NCI-H345 treated with DMSO at 0.1 percent for 48 hours (cell line): ENCODE results near the gene OR51A4.
"Not testable (repeated sequence)": the region's sequence is repeated elsewhere in the genome, so short reads cannot be mapped to it uniquely, and the experiment has no call there.

Source experiments
- DNase-seq: peaks from one replicate; lab custom pipeline; 2025; ENCODE audit not compliant: unreplicated experiment; lab: John Stamatoyannopoulos, UW

The OR51A4 gene

DNA sequence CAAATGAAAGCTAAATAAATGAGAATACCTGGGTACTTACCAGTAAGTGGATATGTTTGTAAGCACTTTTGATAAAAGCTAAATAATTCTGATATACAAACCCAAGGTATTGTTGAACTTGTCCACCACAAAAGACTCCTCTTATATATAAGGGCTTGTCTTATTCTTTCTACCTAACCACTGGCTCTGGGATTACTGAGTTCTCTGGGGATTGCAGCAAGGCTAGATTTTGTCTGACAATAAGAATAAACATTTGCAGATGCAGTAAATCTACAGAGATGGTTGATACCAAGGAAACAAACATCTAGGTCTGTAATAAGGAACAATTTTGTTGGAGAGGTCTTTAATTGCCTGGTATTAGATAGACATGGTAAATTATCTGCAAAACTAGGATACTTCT is at the start of gene OR51A4:
OR51A4 (minus strand) TSS at position 101 of the 400 bp plus-strand sequence. CDS start 505 bp downstream, outside the sequence.
- no peak for DNase-seq

DNA sequence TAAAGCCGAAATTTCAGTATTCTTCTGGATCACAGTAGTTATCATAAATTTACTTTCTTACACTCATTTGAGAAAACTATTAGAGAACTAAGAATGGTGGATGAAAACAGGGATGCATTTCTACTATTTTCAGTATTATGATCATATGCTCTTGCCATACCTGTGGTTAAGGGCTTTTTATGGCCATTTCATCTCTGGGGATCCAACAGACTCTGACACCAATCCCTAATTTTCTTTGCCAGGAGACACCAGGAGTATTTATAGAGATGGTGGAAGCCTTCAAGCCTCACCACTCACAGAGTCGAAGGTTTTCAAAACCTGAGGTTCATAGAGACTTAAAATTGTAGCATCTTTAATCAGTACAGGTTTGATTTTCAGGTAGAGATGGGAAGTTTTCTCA is 47.1 kb upstream of the OR51A4 start, which contains the start of gene OR51L1:
OR51L1 (plus strand) TSS at position 301 of the 400 bp plus-strand sequence. CDS start 4,132 bp downstream, outside the sequence.
- DNase-seq: no peak

- no peak for DNase-seq
These were observed 43.7 kb upstream of the OR51A4 start for GRCh38 chr11:4991060-4991459.

GRCh38 chr11:4983841-4984240 is 36.4 kb upstream of the OR51A4 start:
- DNase-seq: no peak

DNA sequence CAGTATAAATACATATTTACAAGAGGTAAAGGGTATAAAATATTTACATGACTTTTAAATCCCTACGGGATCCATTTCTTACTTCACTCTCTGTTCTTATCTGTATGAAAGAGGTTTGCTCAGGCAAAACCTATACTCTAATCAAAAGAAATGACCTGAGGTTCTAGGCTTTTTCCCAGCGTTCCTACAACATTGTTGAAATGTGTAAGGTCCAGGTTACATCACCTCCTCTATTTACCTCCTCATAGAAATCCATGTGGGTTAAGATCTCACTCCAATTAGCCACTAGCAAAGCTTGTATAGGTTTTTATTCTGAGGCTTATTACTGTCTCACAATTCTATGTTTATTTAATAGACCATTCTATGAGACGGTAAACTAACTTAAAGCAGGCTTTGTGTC is 35.3 kb upstream of the OR51A4 start:
- no peak for DNase-seq

DNA sequence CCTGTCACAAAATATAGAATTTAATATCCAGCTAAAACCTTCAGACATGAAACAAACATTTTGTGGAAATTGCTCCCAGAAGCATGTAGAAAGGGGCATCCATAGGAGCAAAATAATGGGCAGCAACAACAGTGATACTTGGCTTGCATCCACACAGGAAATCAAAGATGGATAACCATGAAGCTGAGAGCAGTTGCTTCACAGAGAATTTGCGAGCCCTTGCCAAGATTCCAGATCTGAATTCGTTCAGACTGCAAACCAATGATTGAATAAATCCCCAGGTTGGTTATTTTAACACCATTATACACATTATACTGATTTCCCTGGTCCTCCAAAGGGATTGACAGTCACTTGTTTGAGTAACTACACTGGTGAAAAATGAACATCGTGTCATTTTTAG is 31.6 kb upstream of the OR51A4 start:
- DNase-seq: no peak

DNA sequence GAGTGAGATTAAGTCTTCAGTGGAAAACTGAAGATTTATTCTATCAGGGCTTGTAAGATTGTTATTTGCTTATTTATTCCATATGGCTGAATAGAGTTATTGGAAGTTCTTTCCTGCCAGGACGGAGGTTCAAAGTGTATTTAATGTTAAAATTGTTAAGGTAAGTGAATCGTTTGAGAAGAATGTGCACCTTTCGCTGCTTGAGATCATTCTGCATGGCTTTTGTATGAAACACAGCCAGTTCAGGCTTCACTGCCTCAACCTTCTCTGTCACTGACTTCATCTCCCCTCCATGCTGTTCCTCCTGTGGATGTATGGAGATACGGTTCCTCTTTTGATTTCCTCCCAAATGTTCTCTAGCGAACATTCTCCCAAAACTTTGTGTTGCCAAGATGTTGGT is 28.0 kb upstream of the OR51A4 start:
- DNase-seq: no peak

DNA sequence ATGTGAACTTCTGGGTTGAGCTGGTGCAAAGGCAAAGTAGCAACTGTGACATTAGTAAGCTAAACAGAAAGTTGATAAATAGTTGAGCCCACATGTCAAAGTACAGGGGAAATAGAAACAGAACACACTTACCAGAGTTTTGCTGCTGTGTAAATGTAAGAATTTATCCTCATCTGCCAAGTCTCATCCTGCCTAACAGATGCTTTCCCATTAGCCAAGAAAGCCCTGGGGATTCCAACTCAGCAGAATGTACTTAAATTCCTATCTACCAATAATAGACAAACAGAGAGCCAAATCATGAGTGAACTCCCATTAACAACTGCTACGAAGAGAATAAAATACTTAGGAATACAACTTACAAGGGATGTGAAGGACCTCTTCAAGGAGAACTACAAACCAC is 15.4 kb upstream of the OR51A4 start:
- no peak for DNase-seq

GRCh38 chr11:4960877-4961276 is 13.5 kb upstream of the OR51A4 start:
- no peak for DNase-seq

DNA sequence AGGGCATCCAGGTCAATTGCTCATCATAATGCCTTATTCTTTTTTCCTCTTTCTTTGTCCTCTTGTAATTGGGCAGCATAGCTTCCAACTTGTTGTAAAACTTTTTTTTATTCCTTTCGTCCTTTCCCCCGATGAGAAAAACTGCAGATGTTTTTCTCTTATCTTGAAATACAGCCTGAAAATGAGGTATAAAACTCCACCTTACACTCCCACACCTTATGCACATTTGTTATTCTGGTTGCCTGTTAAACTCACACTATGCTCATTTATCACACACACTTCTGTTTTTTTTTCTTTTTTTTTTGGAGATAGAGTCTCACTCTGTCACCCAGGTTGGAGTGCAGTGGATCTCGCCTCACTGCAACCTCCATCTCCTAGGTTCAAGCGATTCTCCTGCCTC is 10.0 kb upstream of the OR51A4 start:
- DNase-seq: no peak

GRCh38 chr11:4955613-4956012 is 8.2 kb upstream of the OR51A4 start, which contains the start of gene OR51A2:
Gene OR51A2 (minus strand): TSS chr11:4955713. CDS start chr11:4955713, 0 bp downstream.
- DNase-seq: not testable (repeated sequence)

DNA sequence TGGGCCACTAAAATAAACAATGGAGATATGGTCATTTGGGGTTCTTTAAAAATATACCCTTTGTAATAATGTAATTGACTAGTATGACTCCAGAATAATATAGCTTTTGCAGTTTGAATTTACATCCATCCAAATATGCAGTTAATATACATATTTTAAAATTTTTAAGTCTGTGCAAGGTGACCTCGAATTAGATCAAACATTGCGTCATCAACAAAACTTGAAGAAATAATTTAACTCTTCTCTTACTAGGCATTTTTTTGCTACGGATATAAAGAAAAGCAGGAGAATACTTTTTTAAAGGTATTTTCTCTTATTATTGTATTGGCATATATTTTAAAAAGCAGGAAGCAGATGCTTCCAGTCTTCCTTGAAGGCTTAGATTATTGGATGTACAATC is 10.7 kb downstream of the OR51A4 start:
- no peak for DNase-seq

DNA sequence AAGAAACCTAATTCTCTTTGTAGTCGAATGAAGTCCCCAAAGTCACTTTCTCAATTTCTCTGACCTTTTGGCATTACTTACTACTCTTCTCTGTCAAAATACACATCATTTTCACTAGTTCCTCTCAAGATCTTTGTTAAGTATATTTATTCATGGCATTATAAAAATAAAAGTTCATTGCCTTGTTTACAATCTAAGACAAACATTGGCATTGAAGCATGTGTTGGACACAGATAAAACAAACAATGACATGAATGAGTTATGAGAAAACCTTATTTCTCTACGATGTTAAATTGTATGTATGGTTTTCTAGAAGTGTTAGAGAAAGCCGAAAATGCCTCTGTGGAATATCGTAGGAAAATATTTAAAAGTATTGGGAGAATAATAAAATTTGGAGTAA is 14.7 kb downstream of the OR51A4 start:
- DNase-seq: no peak

GRCh38 chr11:4926608-4927007 is 20.8 kb downstream of the OR51A4 start:
- DNase-seq: no peak

- no peak for DNase-seq
These were observed 23.2 kb downstream of the OR51A4 start, which contains the start of gene OR51G1 for GRCh38 chr11:4924239-4924638. Gene OR51G1 (minus strand): TSS chr11:4924339. CDS start chr11:4924339, 0 bp downstream.

DNA sequence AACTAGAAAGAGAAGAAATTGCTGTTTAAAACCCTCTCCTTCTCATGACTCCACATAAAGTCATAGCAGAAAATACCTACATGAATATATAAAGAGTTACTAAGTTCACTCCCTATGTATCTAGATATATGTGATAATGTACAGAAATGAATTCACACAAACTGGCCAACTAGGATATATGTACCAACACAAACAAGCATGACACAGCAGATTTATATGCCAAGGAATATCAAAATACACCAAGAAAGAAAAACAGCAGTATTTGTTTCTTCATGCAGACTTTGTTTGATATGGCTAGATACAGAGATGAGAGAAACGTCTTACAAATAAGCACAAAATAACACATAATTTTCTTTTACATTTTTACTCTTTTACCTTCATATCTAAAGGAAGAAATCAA is 25.1 kb downstream of the OR51A4 start:
- DNase-seq: no peak

- DNase-seq: no peak
These were observed 25.6 kb downstream of the OR51A4 start for GRCh38 chr11:4921796-4922195.

DNA sequence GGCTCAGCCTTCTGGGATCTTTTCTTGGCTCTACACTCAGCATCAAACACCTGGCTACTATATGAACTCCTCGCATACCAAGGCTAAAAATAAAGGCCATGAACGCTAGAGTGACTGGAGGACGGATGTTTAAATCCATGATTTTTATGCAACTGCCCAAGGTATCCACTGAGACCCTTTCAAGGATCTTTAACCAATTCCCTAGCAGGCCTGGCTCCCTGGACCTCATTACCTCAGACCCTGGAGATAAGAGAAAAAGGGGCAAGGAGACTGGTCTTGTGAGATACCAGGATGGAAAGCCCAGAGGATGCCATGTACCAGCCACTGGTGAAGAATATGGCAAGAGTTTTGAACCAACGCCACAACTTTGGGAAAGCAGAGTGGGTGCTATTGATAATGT is 28.2 kb downstream of the OR51A4 start, which contains the start of gene OR51G2:
OR51G2 (minus strand) TSS at position 101 of the 400 bp plus-strand sequence. CDS start 3,687 bp downstream, outside the sequence.
- DNase-seq: no peak

GRCh38 chr11:4916581-4916980 is 30.8 kb downstream of the OR51A4 start:
- no peak for DNase-seq

DNA sequence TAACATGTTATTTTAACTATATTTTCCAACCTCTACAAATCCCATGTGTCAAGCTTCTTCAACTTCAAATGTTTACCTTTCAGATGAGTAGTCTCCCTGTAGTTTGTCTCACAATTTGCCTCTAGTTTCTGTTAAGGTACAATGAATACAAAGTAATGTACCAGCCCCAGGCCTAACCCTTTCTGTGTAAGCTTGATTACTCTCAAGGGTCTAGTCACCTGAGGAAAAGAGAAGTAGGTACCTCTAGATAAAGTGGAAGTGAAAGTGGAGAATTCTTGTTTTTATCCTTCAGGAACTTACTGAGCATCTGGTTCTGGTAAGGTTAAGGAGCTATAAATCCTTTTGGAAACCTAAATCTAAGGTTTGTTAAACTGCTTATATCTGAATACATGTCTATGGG is 43.9 kb downstream of the OR51A4 start, which contains the start of gene OR51A7:
OR51A7 (plus strand) TSS at position 300 of the 400 bp plus-strand sequence. CDS start 3,587 bp downstream, outside the sequence.
- DNase-seq: no peak
